GM19395 (cell line): ENCODE data around the gene TMEM256.

Experiments
- ATAC-seq: cut with Tn5 transposase; IDR thresholded peaks from one replicate; pipeline ENCODE4 v1.9.1; 2021; ENCODE audit warnings: mild to moderate bottlenecking, moderate library complexity; ENCODE audit not compliant: unreplicated experiment

TMEM256 gene

GRCh38 chr17:7403977-7404736, at the start of gene TMEM256:
TSS of gene TMEM256 (minus strand) at chr17:7404097. CDS start at chr17:7404084, 13 bp downstream.
- peak; percentile 88 for ATAC-seq

GRCh38 chr17:7448461-7448860, 44.6 kb upstream of the TMEM256 start:
- ATAC-seq = no peak

- ATAC-seq = no peak
These were observed 41.7 kb upstream of the TMEM256 start for GRCh38 chr17:7445619-7445968.

- ATAC-seq = no peak
These were observed 41.1 kb upstream of the TMEM256 start, which contains the start of gene CHRNB1 for GRCh38 chr17:7444682-7445618. TSS of gene CHRNB1 (plus strand) at chr17:7445061. CDS start at chr17:7445128, 67 bp downstream.

- ATAC-seq = no peak
These were observed 39.9 kb upstream of the TMEM256 start for GRCh38 chr17:7443499-7444485.

GRCh38 chr17:7442142-7442541, 38.2 kb upstream of the TMEM256 start:
- ATAC-seq = no peak

GRCh38 chr17:7441266-7441665, 37.4 kb upstream of the TMEM256 start:
- ATAC-seq = no peak

- ATAC-seq = no peak
These were observed 36.9 kb upstream of the TMEM256 start for GRCh38 chr17:7440834-7441195.

- ATAC-seq = no peak
These were observed 36.4 kb upstream of the TMEM256 start for GRCh38 chr17:7440113-7440833.

- ATAC-seq = no peak
These were observed 35.7 kb upstream of the TMEM256 start, which contains the start of gene FGF11 for GRCh38 chr17:7439462-7440112. TSS of gene FGF11 (plus strand) at chr17:7439512. CDS start at chr17:7439621, 109 bp downstream.

- no peak for ATAC-seq
These were observed 35.0 kb upstream of the TMEM256 start for GRCh38 chr17:7438656-7439460.

- ATAC-seq = no peak
These were observed 34.2 kb upstream of the TMEM256 start for GRCh38 chr17:7437950-7438614.

GRCh38 chr17:7437369-7437863, 33.5 kb upstream of the TMEM256 start:
- no peak for ATAC-seq

- no peak for ATAC-seq
These were observed 32.9 kb upstream of the TMEM256 start for GRCh38 chr17:7436556-7437368.

GRCh38 chr17:7435676-7436555, 32.0 kb upstream of the TMEM256 start:
- ATAC-seq = peak; percentile 14

- no peak for ATAC-seq
These were observed 28.4 kb upstream of the TMEM256 start for GRCh38 chr17:7432296-7432695.
